ENCODE results near the gene FAM222B. TPM values are rescaled to one million over a fixed set of nuclear protein-coding genes. Genes with fewer than 3 reads are reported as not detected.
"Not testable (repeated sequence)": the region's sequence is repeated elsewhere in the genome, so short reads cannot be mapped to it uniquely, and the experiment has no call there.

The FAM222B gene
- total RNA-seq, 1 donor from 2014 or later: 0.48 TPM

DNA sequence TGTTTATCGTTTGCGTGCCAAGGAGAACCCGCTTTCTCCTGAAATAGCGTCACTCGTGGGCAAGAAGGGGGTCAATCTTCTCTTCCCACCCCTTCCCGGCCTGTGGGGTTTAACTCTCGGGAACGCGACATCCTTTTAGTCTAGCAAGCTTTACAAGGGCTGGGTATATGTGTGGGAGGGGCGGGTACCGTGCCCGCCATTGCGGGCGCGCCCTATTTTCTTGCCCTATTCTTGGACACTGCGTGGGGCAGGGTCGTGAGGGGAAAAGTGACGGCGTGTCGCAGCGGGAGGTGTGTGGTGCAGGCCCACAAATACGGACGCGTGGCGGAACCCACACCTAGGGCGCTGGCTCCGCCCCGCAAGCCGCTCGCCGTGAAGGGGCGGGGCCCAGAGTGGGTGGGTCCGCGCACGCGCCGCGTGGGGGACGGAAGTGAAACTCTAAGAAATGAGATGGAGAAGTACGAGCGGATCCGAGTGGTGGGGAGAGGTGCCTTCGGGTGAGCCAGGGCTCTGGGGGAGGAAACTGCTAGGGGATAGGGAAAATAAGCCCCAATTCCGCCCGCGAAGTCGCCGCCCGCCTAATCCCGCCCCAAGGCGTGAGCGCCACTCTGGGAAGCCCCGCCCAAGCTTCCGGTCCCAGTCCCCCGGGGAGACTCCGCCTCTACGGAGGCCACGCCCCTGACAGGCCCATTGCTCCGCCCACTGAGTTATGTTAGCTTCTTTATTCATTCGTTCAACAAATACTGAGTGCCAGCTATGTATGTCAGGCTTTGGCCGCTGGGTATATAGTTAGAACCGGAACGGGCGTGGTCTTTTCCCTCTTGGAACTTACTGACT is 114.0 kb downstream of the FAM222B start, which contains the start of gene NEK8:
Gene NEK8 (plus strand): TSS at position 425 of the 837 bp plus-strand sequence. CDS start 26 bp downstream, at position 451.
- peak; percentile 97 for DNase-seq (ENCODE audit: low spot score)

DNA sequence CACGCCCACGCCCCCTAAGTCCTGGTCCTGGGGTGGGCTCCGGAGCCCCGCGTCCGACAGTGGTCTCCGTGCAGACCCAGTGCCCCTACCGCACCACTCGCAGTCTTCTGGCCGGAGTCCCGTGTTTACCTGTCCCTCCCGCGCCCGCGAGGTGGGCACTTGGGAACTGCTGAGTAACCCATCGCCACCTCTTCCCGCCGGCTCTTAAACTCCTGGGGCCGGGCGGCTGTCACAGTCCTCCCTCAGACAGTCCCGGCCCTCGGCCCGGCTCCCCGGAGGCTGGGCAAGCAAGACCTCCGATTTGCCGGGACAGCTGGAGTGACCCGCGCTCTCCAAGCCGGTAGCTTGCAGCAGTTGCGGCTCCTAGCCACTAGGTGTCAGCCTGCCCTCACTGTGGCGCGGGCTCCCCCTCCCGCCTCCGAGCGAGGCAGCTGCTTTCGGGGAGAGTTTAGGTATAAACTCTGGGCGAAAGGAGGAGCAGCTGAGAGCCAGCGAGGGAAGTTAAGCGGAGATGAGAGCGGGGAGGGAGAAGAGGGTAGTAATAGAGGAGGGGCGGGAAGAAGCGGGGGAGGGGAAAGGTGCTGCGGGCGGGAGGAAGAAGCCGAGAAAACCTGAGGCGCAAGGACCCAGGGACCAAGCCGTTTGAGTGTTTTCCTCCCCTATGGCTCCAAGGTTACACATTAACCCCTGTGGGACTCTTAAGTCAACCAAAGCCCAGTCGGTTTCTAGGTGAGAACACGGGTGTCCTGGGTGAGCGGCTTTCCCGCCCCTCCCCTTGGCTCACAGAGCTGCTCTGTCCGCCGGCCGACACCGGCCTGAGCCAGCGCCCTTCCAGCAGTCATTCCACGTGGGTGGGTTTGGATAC is 115.7 kb downstream of the FAM222B start:
- peak; percentile 98 for DNase-seq (ENCODE audit: low spot score)

DNA sequence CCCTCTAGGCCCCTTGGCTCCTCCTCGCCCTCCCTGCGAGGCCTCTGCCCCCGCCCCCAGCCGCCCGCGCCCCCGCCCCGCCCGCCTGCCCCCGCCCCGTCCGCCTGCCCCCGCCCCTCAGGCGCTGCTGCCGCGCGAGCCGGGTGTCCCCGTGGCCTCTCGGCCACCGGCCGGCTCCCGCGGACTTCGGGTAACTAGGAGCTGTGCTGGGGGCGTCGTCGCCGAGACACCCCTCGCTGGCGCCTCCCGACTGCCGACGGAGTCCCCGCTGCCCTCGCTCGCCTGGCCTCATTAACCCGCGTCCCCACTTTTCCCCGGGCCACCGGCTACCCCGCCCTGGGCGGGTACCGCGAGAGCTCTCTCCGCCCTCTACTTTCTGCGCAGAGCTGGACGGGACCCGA is 116.4 kb downstream of the FAM222B start, which contains the start of gene TLCD1:
Gene TLCD1 (minus strand): TSS at position 8 of the 401 bp plus-strand sequence. CDS start 136 bp downstream, outside the sequence.
- peak; percentile 80 for DNase-seq (ENCODE audit: low spot score)

DNA sequence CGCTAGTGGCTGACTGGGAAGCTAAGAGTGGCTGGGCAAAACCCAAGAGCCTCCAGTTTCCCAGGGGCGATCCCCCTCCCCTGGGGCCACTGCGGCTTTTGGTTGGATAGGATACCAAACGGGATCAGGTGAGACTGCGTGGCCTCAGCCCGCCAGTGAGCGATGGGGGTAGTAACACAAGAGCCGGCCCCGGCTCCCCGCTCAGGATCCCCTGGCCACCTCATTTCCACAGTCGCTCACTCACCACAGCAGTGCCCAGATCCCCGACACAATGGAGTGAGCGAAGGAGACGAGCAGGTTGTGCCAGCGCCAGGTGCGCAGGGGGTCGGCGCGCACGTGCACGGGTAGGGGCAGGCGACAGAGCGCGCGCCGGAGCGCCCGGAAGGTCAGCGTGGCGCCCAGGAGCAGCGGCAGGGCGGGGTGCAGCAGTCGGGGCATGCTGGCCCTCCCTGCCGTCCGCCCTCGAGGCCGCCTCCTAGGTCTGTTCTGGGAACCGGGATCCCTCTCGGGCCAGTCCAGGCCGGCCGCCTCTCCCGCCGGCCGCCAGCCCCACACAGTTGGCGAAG is 116.8 kb downstream of the FAM222B start:
- DNase-seq (ENCODE audit: low spot score): no peak

DNA sequence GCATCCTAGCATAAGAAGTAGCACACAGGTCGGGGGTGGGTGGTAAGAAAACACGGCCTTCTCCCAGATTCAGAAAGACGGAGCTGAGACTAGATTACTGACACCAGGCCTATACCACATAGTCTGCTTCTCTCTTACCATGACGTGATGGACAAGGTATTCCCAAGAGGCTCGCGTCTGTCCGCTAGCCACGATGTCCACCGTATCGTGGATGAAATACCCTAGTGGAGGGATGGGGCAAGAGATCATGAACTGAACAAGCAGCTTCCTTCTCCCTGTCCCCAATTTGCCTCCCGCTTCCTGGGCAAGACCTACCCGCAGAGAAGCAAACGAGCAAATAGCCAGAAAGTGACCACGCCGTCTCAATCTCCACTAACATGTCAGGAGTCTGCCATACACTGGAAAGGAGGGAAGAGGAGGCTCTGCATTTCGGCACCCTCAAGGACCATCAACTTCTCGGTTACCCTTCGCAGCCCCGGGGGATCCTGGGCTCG is 117.4 kb downstream of the FAM222B start:
- DNase-seq (ENCODE audit: low spot score): peak; percentile 38

DNA sequence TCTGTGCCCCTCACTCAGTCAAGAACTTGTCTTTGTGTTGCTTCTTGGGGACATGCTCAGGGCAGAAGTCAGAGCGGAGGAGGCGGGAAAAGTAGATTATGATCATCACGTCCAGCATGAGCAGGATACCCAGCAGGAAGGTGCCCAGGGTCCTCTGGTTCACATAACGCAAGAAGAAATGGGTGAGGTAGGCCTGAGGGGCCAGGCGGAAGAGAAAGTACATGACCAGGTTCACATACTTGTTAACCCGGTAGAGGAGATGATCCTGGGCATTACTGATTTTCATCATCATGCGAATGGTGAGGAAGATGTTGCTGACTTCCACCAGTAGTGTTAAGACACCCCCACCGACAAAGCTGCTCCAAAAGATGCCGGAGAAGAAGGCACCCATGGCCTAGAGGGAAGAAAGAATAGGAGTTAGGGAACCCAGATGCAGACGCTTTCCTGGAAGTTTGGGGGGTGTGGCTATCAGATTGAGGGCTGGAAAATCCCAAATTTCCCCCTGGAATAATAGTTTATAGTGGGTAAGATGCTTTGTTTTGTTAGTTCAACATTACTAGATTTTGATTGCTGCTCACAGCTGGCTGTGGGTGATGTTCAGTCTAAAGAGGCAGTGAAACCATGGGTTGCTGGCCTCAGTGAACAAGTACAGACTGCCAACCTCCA is 118.0 kb downstream of the FAM222B start:
- DNase-seq (ENCODE audit: low spot score): no peak

DNA sequence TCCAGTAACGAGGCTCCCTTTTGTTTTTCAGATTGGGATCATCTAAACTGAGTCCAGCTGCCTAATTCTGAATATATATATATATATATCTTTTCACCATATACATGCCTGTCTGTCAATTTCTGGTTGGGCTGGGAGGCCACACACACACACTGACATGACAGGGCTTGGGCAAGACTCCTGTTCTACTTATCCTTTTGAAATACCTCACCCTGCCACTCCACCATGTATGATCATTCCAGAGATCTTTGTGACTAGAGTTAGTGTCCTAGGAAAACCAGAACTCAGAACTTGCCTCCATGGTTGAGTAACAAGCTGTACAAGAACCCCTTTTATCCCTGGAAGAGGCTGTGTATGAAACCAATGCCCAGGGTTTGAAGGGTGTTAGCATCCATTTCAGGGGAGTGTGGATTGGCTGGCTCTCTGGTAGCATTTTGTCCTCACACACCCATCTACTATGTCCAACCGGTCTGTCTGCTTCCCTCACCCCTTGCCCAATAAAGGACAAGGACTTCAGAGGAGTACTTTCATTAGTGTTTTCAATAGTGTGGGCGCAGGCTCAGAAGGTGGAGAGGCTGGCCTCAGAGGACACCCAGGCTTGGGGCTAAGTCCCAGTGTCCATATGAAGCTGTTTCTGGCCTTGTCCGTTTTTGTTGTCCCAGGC is 118.6 kb downstream of the FAM222B start:
- not testable (repeated sequence) for DNase-seq (ENCODE audit: low spot score)

DNA sequence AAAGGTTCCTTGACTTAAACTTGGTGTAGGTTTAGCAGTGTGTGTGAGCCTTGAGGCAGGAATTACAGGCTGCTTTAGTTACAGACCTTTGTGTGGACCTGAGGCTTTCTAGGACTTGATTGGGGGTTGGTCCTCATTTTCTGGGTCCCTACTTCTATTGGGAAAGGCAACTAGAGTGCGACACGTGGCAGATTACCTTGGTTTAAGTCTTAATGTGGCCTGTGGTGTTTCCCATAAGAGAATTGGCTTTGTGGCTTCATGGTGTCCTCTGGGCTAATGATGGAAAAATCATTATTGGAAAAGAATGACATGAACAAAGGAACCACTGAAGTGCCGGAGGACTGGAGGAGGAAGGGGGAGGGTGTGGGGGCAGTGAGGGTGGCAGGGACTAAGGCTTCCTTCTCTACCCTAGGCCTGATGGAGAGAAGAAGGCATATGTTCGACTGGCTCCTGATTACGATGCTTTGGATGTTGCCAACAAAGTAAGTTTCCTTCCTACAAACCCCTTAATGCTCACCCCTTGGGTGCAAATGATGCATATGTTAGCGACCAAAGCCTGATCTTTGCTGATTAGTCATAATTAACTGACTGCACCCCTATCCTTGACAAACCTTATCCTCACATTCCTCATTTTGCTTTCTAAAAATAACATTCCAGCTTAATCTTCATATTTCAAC is 119.3 kb downstream of the FAM222B start:
- DNase-seq (ENCODE audit: low spot score): no peak

DNA sequence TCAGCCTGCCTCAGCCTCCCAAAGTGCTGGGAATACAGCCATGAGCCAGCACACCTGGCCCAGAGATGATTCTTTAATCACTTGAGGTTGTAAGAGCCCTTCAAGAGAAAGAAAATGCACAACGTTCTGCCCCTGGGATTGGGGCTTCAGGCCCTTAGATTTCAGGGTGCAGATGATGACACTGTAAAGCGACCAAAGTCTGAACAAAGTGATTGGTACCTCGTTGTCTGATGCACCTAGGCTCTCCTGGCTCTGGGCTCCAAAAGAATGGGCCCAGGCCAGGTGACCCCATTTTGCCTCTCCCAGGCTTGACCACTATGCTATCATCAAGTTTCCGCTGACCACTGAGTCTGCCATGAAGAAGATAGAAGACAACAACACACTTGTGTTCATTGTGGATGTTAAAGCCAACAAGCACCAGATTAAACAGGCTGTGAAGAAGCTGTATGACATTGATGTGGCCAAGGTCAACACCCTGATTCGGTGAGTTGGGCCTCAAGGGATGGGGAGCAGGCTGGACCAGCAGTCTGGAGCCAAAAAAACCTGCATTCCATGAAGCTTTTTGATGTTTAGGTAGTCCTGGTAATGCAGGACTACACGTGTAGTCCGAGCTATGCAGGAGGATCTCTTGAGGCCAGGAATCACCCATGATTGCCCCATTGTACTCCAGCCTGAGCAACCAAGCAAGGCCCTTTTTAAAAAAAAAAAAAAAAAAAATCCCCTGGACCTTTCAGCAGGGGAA is 120.0 kb downstream of the FAM222B start:
- DNase-seq (ENCODE audit: low spot score): no peak

DNA sequence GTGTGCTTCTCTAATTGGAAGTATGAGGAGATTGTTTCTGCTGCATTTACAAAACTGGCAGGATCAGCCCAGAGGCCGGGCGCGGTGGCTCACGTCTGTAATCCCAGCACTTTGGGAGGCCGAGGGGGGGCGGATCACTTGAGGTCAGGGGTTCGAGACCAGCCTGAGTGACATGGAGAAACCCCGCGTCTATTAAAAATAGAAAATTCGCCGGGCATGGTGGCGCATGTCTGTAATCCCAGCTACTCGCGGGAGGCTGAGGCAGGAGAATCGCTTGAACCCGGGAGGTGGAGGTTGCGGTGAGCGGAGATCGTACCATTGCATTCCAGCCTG is 121.6 kb downstream of the FAM222B start:
- not testable (repeated sequence) for DNase-seq (ENCODE audit: low spot score)

DNA sequence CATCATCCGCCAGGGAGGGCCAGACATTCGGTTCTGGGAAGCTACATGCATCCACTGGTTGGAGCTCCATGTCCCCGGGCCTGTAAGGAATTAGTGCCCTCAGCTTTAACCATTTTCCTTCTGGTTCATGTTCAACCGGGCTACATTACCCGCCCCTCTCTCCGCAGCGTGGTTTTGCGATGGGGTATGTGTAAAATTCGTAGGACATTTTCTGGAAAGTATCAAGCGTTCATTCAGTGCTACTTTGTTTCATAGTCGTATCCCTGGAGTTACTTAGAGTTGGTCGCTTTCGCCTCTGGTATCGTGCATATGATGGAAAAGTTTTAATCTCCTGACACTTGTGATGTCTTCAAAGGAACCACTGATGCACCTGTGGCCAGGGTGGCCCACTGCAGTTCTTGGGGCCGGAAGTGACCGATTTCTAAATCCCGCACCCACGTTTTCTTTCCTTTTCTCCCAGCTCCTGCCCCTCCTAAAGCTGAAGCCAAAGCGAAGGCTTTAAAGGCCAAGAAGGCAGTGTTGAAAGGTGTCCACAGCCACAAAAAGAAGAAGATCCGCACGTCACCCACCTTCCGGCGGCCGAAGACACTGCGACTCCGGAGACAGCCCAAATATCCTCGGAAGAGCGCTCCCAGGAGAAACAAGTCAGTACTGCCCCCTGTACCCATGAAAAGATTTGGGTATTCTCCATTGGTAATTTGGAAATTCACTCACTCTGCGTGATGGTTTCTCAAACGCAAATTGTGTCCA is 122.2 kb downstream of the FAM222B start:
- DNase-seq (ENCODE audit: low spot score): no peak

DNA sequence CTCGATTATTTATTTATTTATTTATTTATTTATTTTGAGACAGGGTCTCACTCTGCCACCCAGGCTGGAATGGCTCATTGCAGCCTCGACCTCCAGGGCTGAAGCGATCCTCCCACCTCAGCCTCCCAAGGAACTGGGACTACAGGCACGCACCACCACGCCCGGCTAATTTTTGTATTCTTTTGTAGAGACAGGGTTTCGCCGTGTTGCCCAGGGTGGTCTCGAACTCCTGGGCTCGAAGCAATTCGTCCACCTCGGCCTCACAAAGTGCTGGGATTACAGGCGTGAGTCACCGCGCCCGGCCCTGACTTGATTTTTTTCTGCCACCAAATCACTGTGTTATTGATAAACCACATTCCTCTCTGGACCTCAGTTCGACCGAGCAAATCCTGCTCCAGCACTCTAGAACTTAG is 123.6 kb downstream of the FAM222B start:
- no peak for DNase-seq (ENCODE audit: low spot score)

DNA sequence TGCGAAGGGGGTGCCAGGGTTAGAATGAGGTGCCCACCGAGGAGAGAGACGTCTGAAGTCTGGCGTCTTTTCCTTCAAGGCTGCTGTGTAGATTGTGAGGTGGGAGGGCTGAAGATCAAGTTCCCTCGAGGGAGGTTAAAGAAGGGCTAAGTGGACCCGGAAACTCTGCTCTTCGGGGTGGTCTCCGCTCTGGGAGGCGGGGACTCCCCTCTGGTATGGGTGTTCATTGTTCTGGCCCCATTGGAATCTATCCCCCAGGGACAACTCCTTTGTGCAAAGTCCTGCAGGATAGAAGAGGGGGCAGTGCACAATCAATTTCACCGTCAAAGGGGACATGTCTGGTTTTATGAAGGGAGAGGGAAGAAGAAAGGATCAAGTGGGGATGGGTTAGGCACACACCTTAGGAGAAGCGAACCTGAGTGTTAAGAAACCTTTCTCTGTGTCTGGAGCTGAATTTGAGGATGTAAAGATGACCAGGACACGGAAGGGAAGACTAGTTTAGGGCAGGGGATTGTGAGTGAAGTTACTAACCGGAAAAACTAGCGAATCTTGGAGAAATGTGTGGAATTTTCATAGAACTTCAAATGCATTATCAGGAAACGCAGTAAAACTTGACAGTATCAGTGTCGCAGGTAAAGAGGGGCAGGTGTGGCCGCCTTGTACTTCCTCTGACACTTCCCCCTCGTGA is 124.1 kb downstream of the FAM222B start:
- DNase-seq (ENCODE audit: low spot score): no peak

DNA sequence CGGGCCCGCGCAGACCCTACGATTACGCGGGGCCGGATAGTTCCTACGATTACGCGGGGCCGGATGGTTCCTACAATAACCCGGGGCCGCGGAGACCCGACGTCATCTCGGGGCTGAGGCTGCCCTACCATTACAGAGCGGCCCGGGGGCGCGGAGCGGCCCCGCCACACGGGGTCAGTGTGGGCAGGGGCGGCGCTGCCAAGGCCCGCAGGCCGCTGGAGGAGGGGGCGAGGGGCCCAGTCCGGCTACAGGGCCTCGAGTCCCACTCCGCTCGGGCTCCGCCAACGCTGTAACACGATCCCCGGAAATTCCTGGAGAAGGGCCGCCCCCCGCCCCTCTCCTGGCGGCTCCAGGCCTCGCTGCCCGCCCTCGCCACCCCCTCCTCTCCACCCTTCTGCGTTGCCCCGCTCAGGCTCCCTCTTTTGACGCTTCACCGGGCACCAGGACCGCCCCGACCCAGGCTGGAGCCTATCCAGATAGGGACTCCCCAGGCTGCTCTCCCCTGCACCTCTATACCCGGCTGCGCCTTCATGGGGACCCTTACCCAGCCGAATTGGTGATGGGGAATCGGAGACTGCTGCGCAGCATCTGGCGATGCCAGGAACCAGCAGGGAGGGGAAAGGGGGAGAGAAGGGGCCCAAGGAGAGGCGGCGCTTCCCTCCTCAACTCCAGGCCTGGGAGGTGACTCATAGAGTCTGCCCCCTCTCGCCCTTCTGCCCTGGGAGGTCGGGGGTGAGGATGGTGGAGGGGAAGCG is 124.8 kb downstream of the FAM222B start, which contains the start of gene RAB34:
Gene RAB34 (minus strand): TSS at position 291 of the 755 bp plus-strand sequence. CDS start 602 bp downstream, outside the sequence.
- peak; percentile 96 for DNase-seq (ENCODE audit: low spot score)

DNA sequence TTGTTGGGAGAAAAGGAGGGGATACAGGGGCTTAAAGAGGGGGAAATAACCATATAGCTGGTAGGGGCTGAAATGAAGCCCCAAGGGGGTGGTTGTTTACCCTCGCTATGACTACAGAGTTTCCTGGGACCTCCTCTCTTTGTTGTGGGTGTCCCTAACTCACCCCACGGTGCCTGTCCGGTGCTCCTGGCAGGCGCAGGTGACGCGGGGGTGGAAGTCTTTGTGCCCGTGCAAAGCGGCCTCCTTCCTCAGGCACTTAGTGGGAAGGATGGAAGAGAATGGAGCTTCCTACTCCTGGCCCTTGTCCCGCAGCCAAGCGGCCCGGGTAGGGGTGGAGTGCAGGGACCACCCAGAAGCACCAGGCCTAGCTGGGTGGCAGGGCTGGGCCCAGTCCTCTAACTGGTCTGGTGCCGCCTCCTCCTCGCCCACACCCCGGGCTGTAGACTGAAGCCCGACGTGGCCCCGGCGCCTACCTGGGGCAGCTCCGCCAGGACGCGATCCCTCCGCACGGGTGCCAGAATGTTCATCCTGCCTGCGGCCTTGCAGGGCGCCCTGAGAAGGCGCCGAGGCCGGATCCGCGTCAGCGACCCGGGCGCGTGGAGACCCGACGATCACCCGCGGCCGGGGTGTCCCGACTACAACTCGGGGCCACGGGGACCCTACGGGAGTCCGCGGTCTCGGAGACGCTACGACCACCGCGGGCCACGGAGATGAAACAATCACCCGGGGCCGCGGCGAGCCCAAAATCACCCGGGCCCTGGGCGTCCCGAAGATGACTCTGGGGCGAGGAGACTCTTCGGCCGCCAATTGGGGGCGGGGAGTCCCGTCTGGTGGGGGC is 125.6 kb downstream of the FAM222B start:
- DNase-seq (ENCODE audit: low spot score): peak; percentile 41

DNA sequence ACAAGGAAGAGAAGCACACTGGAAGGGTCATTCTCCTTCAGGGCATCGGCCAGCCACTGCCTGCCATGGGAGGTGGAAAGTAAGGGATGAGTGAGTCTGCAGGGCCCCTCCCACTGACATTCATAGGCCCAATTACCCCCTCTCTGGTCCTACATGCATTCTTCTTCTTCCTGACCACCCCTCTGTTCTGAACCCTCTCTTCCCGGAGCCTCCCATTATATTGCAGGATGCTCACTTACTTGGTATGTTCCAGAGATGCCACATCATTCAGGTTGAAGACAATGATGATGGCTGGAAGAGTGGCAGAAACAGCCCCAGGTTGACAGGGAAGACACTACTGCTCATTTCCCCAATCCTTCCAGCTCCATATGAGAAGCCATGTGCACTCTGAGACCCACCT is 127.4 kb downstream of the FAM222B start:
- no peak for DNase-seq (ENCODE audit: low spot score)

All from umbilical cord (tissue), 2 donors.